ENCODE data around the gene ABCC3.
A peak's percentile ranks its signal among the peaks of the same experiment; 100 is the strongest.

Gene ABCC3

GRCh38 chr17:50645748-50646682 is 11.3 kb downstream of the ABCC3 start:
- DNase-seq (ENCODE audit: low read depth): no peak

- no peak for DNase-seq (ENCODE audit: low read depth)
Observed at GRCh38 chr17:50647187-50647586, 12.5 kb downstream of the ABCC3 start.

GRCh38 chr17:50649042-50649908 is 14.6 kb downstream of the ABCC3 start:
- DNase-seq (ENCODE audit: low read depth): no peak

GRCh38 chr17:50651661-50652060 is 17.0 kb downstream of the ABCC3 start:
- no peak for DNase-seq (ENCODE audit: low read depth)

- DNase-seq (ENCODE audit: low read depth): no peak
Observed at GRCh38 chr17:50653738-50654137, 19.1 kb downstream of the ABCC3 start.

- DNase-seq (ENCODE audit: low read depth): no peak
Observed at GRCh38 chr17:50656509-50656908, 21.8 kb downstream of the ABCC3 start.

GRCh38 chr17:50657054-50657453 is 22.4 kb downstream of the ABCC3 start:
- no peak for DNase-seq (ENCODE audit: low read depth)

GRCh38 chr17:50657627-50658026 is 22.9 kb downstream of the ABCC3 start:
- no peak for DNase-seq (ENCODE audit: low read depth)

GRCh38 chr17:50658616-50659015 is 23.9 kb downstream of the ABCC3 start:
- no peak for DNase-seq (ENCODE audit: low read depth)

- no peak for DNase-seq (ENCODE audit: low read depth)
Observed at GRCh38 chr17:50659179-50659578, 24.5 kb downstream of the ABCC3 start.

GRCh38 chr17:50660042-50660886 is 25.6 kb downstream of the ABCC3 start:
- no peak for DNase-seq (ENCODE audit: low read depth)

GRCh38 chr17:50660887-50661345 is 26.2 kb downstream of the ABCC3 start:
- DNase-seq (ENCODE audit: low read depth): no peak

GRCh38 chr17:50661348-50661747 is 26.7 kb downstream of the ABCC3 start:
- no peak for DNase-seq (ENCODE audit: low read depth)

- DNase-seq (ENCODE audit: low read depth): peak; percentile 5
Observed at GRCh38 chr17:50661795-50662391, 27.2 kb downstream of the ABCC3 start.

- no peak for DNase-seq (ENCODE audit: low read depth)
Observed at GRCh38 chr17:50662632-50663225, 28.0 kb downstream of the ABCC3 start.

GRCh38 chr17:50663812-50664374 is 29.2 kb downstream of the ABCC3 start:
- DNase-seq (ENCODE audit: low read depth): no peak

GRCh38 chr17:50664788-50665458 is 30.2 kb downstream of the ABCC3 start:
- DNase-seq (ENCODE audit: low read depth): no peak

GRCh38 chr17:50665838-50666237 is 31.2 kb downstream of the ABCC3 start:
- no peak for DNase-seq (ENCODE audit: low read depth)

GRCh38 chr17:50666316-50666715 is 31.6 kb downstream of the ABCC3 start:
- no peak for DNase-seq (ENCODE audit: low read depth)
